Measurements from ENCODE around the gene CDHR5. TPM values are rescaled to one million over a fixed set of nuclear protein-coding genes. Genes with fewer than 3 reads are reported as not detected.
A peak's percentile ranks its signal among the peaks of the same experiment; 100 is the strongest.
"Not testable (repeated sequence)": the region's sequence is repeated elsewhere in the genome, so short reads cannot be mapped to it uniquely, and the experiment has no call there.

Gene CDHR5
- total RNA-seq, 1 donor from 2014 or later = not detected

DNA sequence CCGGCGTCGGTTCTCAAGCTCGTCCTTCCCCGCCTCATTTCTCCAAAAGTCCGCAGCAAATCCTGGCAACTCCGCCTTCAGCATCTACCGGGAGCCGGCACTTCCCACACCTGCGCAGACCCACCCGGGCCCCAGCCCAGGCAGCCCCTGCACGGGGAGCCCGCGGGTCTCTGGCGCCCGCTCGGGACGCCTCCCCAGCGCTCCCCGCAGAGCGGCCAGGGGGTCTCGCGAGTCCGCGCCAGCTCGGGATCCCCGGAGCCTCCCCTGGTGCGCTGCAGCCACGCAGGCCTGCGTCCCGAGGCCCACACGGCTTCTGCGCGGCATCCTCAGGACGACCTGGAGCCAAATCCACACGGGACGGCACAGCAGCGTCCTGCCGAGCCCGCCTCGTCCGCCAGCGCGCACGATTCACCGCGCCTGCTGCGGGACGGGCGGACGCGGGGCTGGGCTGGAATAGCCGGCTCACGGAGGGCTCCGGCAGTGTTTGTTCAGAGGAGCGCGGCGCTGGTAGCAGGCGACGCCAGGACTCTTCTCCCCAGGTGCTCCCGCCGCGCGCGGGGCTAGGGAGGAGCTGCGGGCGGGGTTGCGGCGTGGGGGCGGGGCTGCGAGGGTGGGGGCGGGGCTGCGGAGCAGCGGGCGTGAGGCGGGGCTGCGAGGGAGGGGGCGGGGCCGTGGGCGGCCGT is 49.3 kb downstream of the CDHR5 start:
- Mint-ChIP-seq H3K27ac (ENCODE audit: unreplicated experiment) (no peak overlapping the region), H3K4me3 (ENCODE audit: unreplicated experiment) (peak overlapping the region; percentile 79), H3K27me3 (ENCODE audit: unreplicated experiment) (peaks cover 3% of the 10 kb centered on the region), H3K9me3 (ENCODE audit: unreplicated experiment) (no peaks in the 10 kb centered on the region), H3K4me1 (ENCODE audit: unreplicated experiment) (peaks cover 37% of the 10 kb centered on the region), H3K36me3 (ENCODE audit: unreplicated experiment) (no peaks in the 10 kb centered on the region)
- TF ChIP-seq, protein P1, sequence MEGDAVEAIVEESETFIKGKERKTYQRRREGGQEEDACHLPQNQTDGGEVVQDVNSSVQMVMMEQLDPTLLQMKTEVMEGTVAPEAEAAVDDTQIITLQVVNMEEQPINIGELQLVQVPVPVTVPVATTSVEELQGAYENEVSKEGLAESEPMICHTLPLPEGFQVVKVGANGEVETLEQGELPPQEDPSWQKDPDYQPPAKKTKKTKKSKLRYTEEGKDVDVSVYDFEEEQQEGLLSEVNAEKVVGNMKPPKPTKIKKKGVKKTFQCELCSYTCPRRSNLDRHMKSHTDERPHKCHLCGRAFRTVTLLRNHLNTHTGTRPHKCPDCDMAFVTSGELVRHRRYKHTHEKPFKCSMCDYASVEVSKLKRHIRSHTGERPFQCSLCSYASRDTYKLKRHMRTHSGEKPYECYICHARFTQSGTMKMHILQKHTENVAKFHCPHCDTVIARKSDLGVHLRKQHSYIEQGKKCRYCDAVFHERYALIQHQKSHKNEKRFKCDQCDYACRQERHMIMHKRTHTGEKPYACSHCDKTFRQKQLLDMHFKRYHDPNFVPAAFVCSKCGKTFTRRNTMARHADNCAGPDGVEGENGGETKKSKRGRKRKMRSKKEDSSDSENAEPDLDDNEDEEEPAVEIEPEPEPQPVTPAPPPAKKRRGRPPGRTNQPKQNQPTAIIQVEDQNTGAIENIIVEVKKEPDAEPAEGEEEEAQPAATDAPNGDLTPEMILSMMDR (IDR thresholded peaks at IDR 0.05) = no peak
- DNase-seq (ENCODE audit: extremely low spot score, unreplicated experiment) = no peak

DNA sequence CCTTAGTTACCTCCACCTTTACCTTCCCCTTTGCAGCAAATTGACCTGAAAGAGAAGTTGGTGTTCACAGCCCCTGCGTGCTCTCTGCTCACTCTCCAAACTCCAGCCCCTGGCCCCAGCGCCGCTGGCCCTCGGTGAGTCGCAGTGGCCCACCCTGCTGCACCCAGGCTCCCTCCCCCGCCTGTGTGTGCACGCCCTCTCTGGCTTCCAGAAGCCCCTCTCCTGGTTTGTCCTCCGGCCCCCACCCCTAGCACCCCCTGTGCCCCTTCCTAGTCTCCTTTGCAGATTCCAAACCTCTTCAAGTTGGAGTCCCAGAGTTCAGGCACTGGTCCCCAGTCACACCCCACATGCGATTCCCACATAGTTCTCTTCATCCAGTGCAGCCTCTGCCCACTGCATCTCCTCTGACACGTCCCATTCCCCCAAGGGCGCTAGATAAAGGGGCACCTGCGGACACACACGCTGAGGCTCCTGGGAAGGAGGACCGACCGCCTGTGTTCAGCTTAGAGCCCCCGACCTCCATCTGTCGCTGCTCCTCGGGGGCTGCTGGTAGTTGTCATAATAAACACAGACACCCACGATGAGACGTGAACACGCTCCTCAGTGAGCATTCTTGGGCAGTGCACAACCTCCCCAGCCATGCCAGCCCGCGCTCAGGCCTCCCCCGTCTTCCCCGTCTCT is 50.0 kb downstream of the CDHR5 start:
- DNase-seq (ENCODE audit: extremely low spot score, unreplicated experiment) = no peak
- Mint-ChIP-seq H3K4me1 (ENCODE audit: unreplicated experiment) (peaks cover 34% of the 10 kb centered on the region), H3K27me3 (ENCODE audit: unreplicated experiment) (peaks cover 3% of the 10 kb centered on the region), H3K36me3 (ENCODE audit: unreplicated experiment) (no peaks in the 10 kb centered on the region), H3K27ac (ENCODE audit: unreplicated experiment) (no peak overlapping the region), H3K4me3 (ENCODE audit: unreplicated experiment) (peak overlapping the region; percentile 79), H3K9me3 (ENCODE audit: unreplicated experiment) (no peaks in the 10 kb centered on the region)
- TF ChIP-seq, protein P1 (IDR thresholded peaks at IDR 0.05) = no peak

DNA sequence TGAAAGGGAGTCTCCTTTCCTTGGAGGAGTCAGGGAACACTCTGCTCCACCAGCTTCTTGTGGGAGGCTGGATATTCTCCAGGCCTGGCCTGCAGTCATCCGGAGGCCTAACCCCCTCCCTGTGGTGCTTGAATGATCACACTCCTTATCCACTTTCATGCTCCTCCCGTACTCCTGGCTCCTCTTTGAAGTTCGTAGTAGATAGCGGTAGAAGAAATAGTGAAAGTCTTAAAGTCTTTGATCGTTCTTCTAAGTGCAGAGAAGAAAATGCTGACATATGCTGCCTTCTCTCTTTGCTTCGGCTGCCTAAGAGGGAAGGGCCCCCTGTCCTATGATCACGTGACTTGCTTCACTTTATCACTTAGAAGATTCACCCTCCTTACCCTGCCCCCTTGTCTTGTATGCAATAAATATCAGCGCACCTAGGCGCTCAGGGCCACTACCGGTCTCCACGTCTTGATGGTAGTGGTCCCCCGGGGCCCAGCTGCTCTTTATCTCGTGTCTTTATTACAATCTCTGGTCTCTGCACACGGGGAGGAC is 50.7 kb downstream of the CDHR5 start:
- Mint-ChIP-seq H3K4me3 (ENCODE audit: unreplicated experiment) (peak overlapping the region; percentile 79), H3K4me1 (ENCODE audit: unreplicated experiment) (peaks cover 29% of the 10 kb centered on the region)
- not testable (repeated sequence) for H3K36me3 Mint-ChIP-seq (ENCODE audit: unreplicated experiment); H3K9me3 Mint-ChIP-seq (ENCODE audit: unreplicated experiment); DNase-seq (ENCODE audit: extremely low spot score, unreplicated experiment); H3K27ac Mint-ChIP-seq (ENCODE audit: unreplicated experiment); H3K27me3 Mint-ChIP-seq (ENCODE audit: unreplicated experiment)

DNA sequence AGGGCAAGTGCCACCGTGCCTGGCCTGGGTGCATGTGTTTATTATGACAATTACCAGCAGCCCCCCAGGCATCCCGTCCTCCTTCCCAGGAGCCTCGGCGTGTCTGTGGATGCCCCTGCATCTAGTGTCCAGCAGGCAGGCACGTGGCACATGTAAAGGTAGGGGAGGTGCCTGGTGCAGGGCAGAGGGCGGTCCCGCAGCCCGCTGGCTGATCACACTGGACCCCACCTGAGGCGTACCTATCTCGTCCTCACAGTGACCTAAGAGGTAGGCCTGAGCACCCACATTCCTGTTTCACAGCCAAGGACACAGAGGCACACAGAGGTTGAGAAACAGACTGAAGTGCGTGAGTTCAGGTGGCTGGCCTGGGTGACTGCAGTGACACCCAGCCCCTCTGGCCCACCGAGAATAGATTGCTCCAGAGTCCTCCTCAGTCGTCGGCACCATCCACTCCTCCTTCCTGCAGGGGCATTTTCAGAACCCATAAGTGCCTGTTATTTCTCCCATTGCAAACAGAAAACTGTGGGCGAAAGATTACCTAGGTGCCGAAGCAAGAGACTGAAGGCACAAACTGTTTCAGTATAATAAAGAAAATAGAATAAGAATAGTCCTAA is 51.5 kb downstream of the CDHR5 start:
- no peak overlapping the region for H3K4me3 Mint-ChIP-seq (ENCODE audit: unreplicated experiment)
- TF ChIP-seq, protein P1 (IDR thresholded peaks at IDR 0.05) = no peak
- H3K9me3 Mint-ChIP-seq (ENCODE audit: unreplicated experiment) = no peaks in the 10 kb centered on the region
- no peak for DNase-seq (ENCODE audit: extremely low spot score, unreplicated experiment)
- H3K36me3 Mint-ChIP-seq (ENCODE audit: unreplicated experiment) = no peaks in the 10 kb centered on the region
- H3K27me3 Mint-ChIP-seq (ENCODE audit: unreplicated experiment) = peaks cover 3% of the 10 kb centered on the region
- H3K27ac Mint-ChIP-seq (ENCODE audit: unreplicated experiment) = no peak overlapping the region
- H3K4me1 Mint-ChIP-seq (ENCODE audit: unreplicated experiment) = peaks cover 21% of the 10 kb centered on the region

DNA sequence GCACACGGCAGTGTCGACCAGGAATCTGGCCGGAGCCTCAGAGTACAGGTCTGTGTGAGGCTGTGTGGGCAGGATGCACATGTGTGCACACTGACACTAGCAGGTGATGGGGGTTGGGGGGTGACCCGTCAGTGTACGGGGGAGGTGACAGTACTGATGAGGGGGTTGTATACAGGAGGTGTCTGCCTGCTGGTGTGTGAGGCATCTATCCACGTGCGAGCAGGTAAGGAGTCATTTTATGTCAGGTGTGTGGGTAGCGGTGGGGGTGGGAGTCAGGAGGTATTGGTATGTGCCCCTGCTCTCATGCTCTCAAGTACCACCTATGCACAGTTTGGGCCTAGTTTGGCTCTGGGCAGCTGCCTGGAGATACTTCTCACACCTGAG is 53.0 kb downstream of the CDHR5 start:
- H3K27me3 Mint-ChIP-seq (ENCODE audit: unreplicated experiment) = peaks cover 3% of the 10 kb centered on the region
- no peak for DNase-seq (ENCODE audit: extremely low spot score, unreplicated experiment)
- no peak overlapping the region for H3K27ac Mint-ChIP-seq (ENCODE audit: unreplicated experiment)
- peaks cover 12% of the 10 kb centered on the region for H3K4me1 Mint-ChIP-seq (ENCODE audit: unreplicated experiment)
- H3K36me3 Mint-ChIP-seq (ENCODE audit: unreplicated experiment) = no peaks in the 10 kb centered on the region
- no peaks in the 10 kb centered on the region for H3K9me3 Mint-ChIP-seq (ENCODE audit: unreplicated experiment)
- no peak overlapping the region for H3K4me3 Mint-ChIP-seq (ENCODE audit: unreplicated experiment)
- TF ChIP-seq, protein P1 (IDR thresholded peaks at IDR 0.05) = no peak

Data from osteocyte (in vitro differentiated cells).